Amniotic stem cell (primary cell): ENCODE measurements around the gene HBG1.
A peak's percentile ranks its signal among the peaks of the same experiment; 100 is the strongest.

Source experiments
- DNase-seq: peaks from one replicate; lab custom pipeline; 2025; lab: John Stamatoyannopoulos, UW

Gene HBG1

DNA sequence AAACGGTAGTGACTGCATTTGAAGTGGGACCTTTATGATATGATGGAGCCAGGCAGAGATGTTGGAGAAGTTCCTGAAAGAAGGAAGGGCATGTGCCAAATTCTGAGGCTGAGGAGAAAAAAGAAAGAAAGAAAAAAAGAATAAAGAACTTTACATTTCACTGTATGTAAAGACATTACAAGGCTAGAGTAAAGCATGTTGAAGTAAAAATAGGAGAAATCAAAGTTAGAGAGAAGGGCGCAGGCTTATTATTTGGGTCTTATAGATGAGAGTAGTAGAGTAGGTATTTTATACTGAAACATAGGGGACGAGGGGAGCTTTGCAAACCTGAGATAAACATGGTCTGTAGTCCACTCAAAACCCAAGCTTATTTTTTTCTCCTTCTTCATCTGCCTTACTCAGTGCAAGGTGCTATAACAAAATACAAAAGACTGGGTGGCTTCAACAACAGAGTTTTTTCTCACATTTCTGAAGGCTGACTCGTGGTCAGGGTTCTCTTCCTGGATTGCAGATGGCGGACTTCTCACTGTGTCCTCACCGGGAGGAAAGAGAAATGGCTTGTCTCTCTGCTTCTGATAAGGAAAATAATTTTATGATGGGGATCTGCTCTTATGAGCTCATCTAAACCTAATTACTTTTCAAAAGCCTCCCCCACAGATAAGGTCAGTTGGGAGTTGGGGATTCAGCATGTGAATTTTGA is 2.7 kb downstream of the HBG1 start:
- DNase-seq, result no peak

DNA sequence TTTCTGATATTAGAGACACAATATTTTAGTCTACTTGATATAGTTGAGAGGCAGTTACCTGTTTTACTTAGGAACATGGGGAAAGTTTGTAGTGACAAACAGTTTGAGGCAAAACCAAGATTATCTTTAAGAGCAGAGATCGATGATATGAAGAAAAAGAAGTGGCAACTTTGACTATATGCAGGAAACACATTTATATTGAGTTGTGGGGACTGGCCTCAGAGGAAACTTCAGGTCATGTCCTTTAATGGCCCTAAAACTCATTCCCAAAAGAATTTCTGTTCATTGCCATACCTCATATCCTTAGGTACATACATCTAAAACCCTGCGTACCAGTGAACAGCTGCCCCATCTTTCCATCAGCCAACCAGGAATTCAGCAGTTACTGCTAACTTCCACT is 4.5 kb downstream of the HBG1 start:
- DNase-seq, result no peak

DNA sequence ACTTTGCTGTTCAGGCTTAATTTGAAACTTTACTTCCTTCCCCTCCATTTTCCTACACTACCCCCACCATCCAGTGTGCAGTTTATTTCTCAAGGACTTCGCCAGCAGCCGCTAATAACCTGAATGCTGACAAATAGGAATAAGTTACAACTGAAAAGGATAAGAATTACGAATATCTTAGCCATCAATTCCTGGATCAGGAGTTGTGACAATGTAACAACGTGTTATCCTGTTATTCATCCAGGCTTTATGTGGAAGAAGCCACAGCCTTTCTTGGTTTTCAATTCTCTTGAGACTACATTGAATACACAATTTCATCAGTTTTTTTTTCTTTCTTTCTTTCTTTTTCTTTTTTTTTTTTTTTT is 5.9 kb downstream of the HBG1 start:
- DNase-seq, result no peak

DNA sequence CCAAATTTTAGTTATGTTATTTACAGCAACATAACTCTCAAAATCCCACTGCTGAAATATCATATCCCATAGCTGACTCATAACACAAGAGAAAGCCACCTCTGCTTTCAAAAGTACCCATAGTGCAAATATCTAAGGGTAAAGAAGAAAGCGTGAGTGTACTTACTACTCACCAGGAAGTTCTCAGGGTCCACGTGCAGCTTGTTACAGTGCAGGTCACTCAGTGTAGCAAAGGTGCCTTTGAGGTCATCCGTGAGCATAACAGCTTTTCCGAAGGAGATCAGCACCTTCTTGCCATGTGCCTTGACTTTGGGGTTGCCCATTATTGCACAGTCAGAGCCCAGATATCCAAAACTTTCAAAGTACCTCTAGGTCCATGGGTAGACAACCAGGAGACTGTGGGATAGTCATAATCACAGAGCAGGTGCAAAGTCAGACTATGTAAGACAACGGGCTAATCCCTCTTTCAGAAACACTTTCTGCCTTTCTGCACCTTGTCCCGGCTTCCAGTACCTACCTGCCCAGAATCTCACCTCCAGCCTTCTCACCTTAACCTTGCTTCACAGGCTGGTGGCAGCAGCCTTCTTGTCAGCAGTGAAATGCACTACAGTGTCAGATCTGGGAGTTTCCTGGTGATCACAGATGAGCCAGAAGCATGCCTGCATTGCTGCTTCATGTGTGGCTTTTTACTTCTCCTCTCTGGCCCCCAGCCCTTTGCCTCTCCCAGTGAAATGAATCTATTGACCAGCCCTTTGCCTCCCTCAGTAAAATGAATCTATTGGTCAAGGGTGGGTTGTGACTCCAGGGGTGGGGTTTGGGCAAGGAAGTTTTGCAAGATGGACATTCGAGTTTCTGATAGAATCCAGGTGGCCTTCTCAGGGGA is 6.5 kb downstream of the HBG1 start:
- no peak for DNase-seq

DNA sequence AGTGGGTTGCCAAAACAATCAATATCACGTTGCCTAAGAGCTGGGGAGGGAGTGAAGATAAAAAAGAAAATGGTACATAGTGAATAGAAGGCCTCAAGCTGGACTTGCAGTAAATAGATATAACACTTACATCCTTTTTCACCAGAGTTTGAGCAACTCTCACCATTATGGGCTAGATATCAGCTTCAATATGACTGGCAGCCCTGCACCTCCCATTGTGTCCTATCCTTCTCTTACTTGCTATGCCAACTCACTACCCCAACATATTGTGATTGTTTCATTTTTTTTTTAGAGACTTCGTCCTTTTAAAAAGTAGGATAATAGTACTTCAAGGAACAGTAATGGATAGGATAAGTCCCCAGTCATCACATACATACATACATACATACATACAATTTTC is 7.4 kb downstream of the HBG1 start:
- no peak for DNase-seq

DNA sequence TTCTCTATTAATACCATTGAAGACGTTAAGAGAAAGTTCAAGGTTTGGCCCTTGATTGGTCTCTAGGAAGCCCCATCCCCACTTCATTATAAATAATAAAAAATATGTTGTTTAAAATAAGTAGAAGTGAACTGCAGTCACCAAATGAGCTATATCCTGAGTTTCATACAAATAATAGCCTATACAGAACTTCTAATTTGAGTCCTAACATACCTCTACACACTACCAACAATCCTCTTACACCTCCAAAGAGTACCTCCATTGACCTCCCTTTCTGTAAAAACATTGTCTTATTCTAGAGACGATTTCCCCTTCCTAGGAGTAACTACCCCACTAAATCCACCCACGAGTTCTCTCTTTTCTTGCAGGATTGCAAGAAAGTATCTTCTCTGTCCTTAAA is 8.2 kb downstream of the HBG1 start:
- no peak for DNase-seq

DNA sequence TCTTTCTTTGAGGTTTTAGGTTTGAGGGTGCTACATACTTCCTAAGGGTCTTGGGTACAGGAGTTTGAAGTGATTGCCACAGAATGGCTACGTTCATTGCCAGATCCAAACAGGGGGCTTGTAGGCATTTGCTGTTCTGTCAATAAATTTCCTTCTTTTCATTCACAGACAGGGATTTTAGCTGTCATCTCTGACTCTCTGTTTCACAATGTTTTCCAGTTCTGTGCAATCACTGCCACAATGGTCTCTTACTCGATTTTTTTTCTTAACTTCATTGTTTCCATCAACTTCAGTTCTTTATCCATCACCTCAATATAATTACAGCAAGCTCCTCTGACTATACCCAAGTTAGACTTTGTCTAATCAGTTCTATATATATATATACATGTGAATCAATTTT is 9.2 kb downstream of the HBG1 start:
- no peak for DNase-seq

DNA sequence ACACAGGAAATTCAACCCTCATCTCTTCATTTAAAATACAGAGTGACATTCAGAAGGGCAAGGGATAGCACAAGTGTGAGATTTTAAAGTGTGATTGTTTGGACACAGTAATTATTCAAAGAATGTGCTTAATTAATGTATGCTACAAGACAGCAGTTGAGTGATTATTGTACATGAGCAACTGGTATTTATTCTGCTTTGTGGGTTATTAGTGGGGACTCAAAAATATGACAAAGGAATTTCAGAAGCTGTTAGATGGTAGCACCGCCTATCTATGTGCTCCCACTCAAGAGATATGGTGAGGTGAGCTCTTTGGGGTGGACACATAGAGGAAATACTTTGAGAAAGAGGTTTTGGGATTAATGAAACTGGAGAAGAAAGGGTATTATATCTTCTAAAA is 9.6 kb downstream of the HBG1 start:
- DNase-seq, result no peak

DNA sequence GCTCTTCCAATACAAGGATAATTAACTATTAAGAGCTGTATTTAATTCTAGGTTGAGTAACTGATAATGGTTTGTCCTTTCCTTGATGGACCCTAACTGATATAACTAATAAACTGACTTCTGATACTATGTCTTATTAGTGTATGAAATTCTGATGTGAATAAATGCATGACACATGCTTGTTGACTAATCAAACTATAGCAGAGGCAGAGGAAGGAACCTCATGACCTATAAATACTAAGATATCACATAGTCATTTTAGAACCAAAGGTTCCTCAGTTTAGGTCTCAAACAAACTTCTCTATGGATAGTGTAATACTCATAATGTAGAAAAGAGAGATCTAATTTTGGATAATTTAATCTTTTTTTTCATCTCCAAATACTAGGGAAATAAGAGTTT is 10.6 kb downstream of the HBG1 start:
- DNase-seq, result no peak

DNA sequence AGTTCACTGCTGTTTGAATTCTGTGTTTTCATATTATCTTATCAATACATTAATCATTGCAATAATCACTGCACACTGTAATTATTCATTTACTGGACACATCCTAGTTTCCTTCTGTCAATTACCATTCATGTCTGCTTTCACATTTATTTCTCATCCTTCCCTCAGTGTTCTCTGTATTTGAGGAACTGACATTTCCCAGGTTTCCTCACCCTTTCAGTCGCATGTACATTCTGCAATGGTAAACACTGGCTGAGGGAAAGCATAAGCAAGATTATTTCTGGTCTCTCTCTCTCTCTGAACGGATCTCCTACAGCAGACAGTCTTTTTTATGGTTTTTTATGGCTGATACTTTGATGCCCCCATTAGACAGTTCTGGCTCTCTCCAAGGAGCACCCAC is 11.2 kb downstream of the HBG1 start:
- DNase-seq, result no peak

DNA sequence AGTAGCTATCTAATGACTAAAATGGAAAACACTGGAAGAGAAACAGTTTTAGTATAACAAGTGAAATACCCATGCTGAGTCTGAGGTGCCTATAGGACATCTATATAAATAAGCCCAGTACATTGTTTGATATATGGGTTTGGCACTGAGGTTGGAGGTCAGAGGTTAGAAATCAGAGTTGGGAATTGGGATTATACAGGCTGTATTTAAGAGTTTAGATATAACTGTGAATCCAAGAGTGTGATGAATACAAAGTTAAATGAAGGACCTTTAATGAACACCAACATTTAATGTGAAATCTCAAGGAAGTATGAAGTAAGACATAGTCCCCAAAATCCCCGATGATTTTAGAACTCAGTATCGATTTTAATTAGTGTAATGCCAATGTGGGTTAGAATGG is 12.2 kb downstream of the HBG1 start:
- DNase-seq, result no peak

DNA sequence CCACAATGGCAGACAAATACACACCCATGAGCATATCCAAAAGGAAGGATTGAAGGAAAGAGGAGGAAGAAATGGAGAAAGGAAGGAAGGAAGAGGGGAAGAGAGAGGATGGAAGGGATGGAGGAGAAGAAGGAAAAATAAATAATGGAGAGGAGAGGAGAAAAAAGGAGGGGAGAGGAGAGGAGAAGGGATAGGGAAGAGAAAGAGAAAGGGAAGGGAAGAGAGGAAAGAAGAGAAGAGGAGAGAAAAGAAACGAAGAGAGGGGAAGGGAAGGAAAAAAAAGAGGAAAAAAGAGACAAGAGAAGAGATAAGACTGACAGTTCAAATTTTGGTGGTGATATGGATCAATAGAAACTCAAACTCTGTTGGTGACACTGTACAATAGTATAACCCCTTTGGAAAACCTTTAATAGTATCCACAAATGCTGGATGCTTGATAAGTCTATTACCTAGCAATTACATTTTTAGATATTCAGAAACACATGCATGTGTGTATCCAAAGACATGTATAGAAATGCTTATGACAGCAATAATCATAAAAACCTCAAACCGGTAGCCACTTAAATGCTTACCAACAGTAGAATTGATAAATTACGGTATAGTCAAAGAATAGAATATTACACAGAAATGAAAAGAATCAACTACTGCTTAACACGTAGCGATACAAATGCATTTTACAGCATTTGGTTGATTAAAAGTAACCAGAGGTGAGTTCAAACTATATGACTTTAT is 14.1 kb downstream of the HBG1 start:
- DNase-seq, result no peak

DNA sequence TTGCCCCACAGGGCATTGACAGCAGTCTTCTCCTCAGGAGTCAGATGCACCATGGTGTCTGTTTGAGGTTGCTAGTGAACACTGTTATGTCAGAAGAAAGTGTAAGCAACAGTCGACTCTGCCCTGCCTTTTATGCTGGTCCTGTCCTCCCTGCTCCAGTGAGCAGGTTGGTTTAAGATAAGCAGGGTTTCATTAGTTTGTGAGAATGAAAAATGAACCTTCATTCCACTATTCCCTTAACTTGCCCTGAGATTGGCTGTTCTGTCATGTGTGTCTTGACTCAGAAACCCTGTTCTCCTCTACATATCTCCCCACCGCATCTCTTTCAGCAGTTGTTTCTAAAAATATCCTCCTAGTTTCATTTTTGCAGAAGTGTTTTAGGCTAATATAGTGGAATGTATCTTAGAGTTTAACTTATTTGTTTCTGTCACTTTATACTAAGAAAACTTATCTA is 15.2 kb downstream of the HBG1 start, which contains the start of gene HBD:
HBD (minus strand) TSS at position 103 of the 454 bp plus-strand sequence; CDS start at position 53, 50 bp downstream.
- DNase-seq, result peak; percentile 1

DNA sequence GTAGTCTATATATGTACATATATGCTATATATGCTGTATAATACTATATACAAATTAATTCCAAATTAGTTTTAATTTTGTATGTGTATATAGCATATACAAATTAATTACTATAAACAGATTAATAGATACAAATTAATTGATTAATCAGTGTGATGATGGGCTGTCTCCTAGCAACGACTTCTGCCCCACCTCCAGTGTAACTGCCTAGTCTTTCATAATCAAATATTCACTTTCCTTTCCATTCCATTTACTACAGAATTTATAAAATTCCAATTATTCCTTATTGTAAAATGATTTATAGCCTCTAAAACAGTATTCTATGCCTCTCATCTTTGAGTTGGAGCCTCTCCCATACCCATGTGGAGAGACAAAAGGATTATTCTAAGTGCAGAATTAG is 16.4 kb downstream of the HBG1 start:
- no peak for DNase-seq

DNA sequence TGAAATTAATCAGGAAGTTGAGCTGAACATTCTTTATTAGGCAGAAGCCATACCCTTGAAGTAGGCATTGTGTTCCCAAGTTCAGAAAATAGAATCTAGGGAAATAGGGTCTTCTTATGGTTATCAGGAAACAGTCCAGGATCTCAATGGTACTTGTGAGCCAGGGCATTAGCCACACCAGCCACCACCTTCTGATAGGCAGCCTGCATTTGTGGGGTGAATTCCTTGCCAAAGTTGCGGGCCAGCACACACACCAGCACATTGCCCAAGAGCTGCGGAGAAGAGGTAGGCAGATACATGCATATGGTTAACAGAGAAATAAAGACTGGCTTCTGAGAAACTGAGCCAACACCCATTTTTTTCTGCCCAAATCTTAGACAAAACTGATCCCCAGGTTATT is 16.8 kb downstream of the HBG1 start:
- DNase-seq, result no peak

DNA sequence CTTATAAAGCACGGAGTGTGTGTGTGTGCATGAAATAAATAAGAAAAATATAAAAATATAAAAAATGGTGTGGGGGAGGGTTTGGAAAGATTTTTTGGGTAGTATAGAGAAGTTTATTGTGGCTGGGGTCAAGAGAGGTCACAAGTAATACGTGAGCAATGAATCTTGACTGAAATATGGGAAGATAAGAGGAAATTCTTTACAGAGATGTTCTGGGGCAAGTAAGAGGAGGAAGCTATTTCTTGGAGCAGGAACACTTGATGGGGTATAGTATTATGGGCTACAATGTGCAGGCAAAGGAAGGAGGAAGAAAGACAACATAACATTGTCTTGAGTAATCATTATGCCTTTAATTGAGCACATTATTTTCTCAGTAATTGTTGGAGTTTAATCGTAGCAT is 17.5 kb downstream of the HBG1 start:
- no peak for DNase-seq

DNA sequence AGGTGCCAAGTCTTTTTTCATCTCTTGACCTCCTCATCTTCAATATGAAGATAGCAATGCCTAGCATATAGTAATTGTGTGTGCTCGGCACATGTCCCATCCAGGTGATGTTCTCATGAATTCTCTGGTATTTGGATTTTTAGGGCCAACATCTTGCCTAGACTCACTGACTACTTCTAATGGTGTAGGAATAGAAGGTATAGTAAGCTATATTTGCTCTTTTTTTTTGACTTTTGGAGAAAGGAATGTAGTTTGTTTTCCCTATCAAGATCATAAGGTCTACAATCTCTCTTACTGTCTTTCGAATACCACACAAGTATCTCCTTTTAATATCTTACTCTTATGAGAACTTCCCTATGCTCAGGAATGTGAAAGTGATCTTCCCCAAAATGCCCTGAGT is 18.5 kb downstream of the HBG1 start:
- no peak for DNase-seq

DNA sequence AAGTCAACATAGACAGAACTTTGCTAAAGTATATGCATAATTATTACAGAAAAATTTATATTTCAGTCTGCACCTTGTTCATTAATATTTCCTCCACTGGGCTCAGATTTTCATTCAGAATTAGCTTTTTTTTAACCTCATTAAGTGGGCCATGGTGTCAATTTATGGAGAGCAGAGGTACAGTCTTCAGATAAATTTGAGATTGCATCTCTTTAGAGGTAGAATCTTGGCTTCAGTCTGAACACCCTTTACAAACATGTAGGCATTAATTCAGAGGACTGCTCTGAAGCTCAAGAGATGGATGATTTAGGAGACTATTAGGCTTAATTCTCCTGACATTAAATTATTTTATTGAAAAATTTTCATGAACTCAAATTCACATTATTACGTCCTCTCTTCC is 19.4 kb downstream of the HBG1 start:
- no peak for DNase-seq

DNA sequence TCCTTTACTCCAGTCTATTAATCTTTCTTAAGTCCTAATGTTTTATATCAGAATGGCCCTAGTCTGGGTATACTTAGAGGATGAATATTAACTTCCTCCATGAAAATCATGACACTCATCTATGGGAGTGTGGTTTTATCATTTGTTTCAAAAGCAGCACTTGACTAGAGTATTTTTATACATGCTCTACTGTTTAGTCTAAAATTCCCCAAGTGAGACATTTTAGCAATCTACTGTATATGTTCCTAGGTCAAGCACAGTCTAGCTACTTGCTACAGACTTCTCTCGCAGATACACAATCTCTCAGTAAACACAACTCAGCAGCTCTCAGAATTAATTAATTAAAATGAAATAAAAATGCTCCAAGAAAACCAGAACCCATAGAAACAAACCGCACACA is 19.9 kb downstream of the HBG1 start:
- no peak for DNase-seq

DNA sequence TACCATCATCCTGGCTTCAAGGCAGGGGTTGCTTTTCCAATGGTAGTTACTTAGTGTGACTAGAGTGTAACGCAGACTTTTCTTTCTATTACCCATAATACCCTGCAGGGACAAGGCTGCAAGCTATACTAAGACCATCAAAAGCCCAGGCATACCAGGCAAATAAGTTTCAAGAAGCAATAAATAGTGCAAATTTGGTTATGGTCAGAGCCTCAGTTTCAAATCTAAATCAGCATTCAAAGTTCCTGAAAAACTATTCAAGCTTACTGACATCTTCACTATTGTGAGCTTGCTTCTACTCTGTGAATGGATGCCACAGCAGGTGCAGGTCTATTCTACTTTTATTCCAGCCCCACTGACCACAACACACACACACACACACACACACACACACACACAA is 20.3 kb downstream of the HBG1 start:
- no peak for DNase-seq

DNA sequence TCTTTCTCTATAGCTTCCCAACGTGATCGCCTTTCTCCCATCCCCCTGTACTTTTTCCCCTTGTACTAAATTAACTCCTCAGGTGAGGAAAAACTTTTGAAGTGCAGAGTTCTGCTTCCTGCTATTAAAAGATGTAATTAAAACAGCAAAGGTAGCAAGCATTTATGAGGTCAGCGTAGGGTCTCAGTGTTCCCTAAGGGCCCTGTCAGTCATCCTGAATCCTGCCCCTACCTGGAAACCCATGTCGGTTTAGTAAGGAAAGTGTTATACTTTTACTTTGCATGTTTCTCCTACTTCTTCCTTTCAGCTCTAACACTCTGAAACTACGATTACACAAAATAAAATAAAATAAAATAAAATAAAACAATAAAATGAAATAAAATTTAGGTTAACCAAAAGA is 21.5 kb downstream of the HBG1 start:
- DNase-seq, result no peak

DNA sequence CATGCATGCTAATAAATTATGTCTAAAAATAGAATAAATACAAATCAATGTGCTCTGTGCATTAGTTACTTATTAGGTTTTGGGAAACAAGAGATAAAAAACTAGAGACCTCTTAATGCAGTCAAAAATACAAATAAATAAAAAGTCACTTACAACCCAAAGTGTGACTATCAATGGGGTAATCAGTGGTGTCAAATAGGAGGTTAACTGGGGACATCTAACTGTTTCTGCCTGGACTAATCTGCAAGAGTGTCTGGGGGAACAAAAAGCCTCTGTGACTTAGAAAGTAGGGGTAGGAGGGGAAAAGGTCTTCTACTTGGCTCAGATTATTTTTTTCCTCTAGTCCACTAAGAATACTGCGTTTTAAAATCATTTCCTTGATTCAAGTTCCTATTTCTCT is 22.0 kb downstream of the HBG1 start:
- no peak for DNase-seq
